ENCODE measurements around the gene EIF5.

Gene EIF5

DNA sequence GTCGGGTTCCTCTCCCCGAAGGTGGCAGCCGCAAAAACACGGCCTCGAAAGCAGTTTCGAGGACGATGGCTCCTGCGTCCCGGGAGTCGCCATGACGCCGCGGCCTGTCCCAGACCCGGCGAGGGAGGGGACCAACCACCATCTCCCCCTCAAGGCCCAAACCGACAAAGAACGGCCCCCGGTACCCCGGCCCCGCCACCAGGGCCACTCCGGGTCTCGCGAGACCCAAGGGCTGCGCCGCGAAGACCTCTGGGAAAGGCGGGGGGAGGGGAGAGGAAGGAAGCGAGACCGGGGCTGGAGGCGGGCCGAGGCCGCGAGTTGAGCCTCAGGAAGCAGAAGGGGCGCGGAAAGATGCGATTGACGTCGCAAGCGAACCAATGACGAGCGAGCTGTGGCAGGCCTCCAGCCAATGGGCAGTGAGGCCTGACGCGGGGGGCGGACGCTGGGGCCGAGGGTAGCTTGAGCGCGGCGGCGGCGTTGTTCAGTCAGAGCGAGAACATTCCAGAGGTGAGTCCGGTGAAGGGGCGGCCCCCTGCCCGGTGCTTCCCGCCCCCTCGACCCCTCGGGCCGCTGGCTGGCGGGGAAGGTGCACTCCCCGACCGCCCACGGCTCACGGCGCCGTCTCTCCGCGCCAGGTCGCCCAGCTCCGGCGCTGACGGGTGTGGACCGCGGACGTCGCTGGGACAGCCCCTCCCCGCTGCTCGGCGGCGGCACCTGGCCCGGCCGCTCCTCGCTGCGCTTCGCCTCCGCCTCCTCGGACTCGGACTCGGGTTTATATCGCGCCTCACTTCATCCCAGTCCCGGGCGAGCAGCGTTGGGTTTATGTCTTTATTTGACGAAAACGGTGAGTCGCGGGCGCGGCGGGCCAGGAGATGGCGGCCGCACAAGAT lies at the start of gene EIF5:
Gene EIF5 (plus strand): TSS at position 484 of the 890 bp plus-strand sequence. CDS start 1,624 bp downstream, outside the sequence.
- DNase-seq, result peak; percentile 100

DNA sequence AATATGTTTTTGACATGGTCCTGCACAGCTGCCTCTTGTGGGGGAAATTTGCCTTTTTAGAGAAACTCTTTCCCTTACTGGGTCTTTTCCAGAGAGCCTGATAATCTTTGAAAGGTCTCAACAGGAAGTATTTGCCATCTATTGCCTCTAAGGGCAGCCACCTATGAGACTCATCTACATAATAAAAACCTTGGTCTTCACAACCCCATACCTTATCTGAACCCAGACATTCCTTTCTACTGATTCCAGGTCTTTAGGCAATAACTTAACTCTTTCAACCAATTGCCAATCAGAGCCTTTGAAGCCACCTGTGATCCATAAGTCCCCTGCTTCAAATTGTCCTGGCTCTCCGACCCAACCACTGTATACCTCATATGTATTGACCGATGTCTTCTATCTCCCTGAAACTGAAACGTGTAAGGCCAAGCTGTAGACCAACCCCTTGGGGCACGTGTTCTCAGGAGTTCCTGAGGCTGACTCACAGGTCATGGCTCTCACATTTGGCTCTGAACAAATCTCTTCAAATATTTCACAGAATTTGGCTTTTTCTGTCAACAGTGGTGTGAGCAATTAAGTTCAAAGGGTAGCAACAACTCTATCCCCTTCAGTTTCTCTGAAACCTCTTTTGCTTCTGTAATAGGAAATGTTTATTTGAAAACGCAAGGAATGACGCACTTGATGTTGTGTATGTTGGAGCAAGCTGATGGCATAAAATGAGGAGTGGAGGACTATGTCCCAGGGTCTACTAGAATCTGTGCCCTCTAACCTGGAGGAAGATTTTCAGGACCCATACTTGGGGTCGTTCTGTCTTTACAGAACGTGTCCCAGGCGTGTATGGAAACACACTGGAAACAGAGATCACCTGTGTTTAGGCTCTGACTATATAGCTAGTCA lies 49.2 kb upstream of the EIF5 start:
- DNase-seq, result no peak

DNA sequence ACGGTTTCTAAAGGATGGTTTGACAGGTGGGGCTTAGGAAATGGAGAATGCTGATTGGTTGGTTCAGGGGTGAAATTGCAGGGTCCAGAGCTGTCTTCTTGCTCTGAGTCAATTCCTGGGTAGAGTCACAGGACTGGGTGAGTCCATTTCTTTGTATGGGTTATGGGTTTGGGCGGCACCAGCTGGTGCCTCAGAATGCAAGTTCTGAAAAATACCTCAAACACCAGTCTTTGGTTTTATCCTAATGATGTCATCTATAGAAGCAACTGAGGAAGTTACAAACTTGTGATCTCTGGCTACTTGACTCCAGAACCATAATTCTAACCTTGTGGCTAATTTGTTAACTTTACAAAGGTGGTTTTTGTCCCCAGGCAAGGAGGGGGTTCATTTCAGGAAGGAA lies 47.6 kb upstream of the EIF5 start:
- no peak for DNase-seq

DNA sequence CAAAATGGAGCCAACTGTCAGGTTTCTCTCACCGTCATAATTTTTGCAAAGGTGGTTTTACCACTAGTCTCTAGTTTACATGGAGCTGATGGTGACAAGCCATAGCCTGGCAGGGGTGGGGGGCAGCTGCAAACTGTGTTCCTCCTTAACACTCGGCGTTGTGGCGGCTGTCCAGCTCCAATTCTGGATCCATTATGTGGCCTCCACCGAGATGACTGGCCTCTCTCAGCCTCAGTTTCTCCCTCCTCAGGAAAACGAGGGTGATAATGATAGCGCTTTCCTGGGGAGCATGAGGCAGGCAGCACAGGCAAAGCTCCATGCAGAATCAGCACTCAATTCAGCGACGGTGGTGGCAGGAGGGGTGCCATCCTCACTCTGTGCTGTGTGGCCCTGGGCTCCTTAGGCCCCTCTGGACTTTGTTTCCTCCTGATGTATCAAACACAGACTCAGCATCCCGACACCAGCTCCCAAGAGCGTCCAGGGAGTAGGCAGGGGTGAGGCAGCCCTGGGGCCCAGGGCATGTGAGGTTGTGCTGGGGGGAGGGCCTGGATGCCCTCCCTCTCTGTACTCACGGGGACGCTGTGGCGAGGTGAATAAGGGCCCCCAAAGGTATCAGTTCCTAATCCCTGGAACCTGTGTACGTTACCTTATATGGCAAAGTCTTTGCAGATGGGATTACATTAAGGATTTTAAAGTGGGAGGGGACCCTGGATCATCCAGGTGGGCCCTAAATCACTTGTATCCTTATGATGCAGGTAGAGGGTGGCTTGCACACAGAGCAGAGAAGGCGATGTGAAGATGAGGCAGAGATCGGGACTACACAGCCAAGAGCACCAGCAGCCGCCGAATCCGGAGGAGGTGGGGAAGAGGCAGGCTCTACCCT lies 46.8 kb upstream of the EIF5 start:
- no peak for DNase-seq

DNA sequence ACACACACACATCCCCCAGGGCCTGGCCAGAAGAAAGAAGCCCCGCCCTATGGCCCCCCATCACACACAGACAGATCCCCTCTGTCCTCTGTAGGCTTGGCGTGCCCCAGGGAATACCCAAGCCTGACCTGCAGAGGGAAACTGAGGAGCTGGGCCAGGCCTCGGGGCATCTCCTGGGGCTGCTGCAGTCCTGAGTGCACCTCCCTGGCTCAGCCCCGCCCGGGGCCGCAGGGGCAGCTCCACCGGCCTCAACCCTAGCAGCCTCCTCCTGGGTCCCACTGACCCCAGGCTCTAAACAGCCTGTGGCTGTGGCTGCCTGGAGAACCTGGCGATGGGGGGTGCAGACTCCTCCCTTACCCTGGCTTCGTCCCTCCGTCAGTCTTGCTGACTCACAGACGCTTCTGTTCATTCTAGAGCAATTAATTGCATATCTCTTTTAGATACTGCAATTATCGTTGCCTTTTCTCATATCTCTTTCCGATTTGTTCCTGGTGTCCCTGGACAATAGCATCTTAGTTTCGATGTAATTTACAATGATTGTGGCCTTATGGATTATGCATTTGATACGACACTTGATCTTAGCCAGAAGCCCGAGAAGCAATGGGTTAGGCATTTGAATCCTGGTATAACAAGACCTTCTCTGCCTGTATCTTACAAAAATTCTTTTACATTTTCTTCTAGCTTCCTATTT lies 45.8 kb upstream of the EIF5 start:
- DNase-seq, result no peak

DNA sequence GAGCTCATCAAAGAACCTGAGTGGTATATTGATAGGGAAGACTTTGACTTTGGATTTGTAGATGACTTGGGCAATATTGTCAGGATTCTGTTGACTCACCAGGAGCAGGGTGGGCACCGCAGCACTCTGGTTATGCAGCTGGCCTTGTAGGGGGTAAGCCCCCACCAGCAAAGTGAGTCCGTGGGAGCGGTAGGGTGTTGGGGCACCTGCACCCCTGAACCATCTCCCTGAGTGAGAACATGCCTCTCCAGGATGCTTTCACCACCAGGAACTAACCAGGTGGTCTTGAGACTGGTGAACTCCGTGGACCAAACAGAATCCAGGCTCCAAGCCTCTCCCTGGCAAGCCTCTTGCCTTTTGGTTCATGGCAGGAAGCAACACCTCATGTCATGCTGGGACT lies 44.0 kb upstream of the EIF5 start:
- DNase-seq, result no peak

DNA sequence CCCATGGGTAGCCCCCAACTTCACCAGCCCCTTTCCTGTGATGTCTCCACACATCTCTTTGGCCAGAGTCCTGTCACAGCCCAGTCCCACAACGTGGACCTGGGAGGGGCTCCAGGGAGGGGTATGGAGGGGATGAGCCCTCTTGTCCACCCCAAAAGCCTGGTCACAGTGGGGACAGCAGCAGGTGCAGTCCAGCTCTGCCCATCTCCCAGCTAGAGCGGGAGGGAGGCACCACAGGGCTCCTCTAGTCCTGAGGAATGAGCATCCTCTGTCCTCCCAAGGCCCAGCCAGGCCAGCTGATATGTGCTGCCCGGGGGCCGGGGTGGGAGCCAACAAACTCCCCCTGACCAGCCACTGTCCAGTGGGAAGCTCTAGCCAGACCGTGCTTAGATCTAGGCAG lies 43.5 kb upstream of the EIF5 start:
- no peak for DNase-seq

DNA sequence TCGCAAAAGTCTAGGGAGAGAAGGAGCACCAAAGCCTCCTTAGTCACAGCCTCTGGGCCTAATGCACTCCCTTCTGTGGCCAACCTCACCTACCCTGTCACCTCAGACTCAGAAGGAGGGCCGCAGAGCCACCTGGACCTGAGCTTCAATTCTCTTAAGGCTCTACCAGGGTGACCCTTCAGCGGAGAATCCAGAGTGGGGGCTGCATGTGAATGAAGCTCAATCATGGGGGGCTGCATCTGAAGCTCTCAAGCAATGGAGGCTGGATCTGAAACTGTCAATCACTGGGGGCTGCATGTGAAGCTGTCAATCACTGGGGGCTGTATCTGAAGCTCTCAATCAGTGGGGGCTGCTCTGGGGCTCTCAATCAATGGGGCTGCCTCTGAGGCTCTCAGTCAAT lies 43.1 kb upstream of the EIF5 start:
- no peak for DNase-seq

DNA sequence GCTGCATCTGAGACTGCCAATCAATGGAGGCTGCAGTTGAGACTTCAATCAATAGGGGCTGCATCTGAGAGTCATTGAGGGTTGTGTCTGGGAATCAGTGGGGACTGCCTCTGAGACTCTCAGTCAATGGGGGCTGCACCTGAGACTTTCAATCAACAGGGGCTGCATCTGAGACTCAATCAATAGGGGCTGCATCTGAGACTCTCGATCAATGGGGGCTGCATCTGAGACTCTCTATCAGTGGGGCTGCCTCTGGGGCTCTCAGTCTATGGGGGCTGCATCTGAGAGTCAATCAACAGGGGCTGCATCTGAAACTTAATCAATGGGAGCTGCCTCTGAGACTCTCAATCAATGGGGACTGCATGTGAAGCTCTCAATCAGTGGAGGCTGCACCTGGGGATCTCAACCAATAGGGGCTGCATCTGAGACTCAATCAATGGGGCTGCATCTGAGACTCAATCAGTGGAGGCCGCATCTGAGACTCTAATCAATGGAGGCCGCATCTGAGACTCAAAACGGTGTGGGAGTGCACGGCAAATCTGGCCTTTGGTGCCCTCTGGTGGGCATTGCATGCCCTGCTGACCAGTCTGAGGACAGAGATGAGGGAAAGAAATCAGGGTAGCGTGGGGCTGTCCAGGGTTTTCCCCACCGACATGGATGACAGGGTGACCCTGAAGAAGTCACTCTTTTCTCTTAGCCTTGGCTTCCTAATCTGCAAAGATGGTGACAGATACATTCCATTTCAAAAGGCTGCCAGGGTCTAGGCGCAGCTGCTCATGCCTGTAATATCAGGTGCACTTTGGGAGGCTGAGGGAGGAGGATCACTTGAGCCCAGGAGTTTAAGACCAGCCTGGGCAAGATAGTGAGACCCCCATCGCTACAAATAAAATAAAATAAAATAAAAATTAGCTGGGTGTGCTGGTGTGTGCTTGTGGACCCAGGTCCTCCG lies 41.3 kb upstream of the EIF5 start:
- DNase-seq, result peak; percentile 90

DNA sequence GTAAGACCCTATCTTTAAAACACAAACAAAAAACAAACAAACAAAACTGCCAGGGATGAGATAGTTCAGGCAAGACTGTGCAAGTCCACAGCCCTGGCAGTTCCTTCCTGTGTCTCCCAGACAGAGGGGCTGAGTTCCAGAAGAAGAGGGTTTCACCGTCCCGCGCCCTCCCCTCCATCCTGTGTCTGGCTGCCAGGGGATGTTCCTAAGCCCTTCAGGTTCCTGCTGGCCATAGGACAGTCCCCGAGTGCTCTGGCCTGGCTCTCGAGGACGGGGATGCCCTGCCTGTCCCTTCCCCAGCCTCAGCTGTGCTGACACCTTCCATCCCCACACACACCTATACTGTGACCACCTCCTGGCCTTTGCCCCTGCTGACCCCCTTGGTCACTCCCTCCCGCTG lies 40.6 kb upstream of the EIF5 start:
- DNase-seq, result no peak

DNA sequence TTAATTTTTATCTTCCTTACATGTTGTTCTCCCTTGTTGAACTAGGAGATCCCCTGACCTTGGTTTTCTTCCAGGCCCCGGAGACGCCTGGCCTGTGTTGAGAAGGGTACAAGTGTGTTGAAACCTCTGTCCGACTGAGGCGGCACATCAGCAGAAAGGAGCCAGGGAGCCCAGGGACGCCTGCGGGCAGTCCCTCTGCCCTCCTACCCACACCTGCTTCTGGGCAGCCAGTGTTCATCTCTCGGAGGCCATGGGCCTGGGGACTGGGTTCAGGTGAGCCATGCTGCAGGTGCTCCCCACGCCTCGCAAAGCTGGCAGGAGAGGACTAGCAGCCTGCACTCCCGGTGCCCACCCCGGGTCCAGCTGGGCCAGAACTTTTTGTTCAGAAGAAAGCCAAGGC lies 39.9 kb upstream of the EIF5 start:
- DNase-seq, result no peak

DNA sequence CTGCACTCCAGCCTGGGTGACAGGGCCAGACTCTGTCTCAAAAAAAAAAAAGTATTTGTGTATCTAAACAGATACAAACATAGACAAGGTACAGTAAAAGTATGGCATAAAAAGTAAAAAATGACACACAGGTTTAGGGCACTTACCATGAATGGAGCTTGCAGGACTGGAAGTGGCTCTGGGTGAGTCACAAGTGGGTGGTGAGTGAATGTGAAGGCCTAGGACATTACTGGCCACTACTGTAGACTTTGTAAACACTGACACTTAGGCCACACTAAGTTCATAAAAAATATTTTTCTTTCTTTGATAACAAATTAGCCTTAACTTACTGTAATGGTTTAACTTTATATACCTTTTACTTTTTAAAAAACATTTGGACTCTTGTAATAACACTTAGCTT lies 38.0 kb upstream of the EIF5 start:
- no peak for DNase-seq

DNA sequence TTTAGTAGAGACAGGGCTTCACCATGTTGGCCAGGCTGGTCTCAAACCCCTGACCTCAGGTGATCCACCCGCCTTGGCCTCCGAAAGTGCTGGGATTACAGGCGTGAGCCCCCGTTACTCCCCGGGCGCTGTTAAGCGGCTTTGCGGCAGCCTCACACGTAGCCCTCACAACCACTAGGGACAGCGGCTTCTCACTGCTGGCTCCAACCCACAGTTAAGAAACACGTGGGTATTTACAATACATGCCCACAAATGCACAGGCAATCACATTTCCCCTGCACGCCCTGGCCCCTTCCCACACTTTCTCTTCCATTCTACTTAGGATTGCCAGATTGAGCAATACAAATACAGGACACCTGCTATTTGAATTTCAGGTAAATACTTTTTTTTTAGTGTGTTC lies 37.0 kb upstream of the EIF5 start:
- peak; percentile 34 for DNase-seq

DNA sequence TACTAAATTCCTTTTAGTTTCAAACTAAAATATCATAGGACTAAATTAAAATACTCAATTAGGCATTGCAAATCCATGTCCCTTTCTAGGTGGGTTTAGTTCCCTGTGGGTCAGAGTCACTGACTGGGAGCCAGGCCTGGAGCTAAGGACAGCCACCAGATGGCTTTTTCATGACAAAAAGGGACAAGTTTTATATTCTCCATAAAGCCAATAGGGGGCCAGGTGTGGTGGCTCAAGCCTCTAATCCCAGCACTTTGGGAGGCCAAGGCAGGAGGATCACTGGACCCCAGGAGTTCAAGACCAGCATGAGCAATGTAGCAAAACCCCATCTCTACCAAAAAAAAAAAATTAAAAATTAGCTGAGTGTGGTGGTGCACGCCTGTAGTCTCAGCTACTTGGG lies 35.4 kb upstream of the EIF5 start:
- peak; percentile 30 for DNase-seq

DNA sequence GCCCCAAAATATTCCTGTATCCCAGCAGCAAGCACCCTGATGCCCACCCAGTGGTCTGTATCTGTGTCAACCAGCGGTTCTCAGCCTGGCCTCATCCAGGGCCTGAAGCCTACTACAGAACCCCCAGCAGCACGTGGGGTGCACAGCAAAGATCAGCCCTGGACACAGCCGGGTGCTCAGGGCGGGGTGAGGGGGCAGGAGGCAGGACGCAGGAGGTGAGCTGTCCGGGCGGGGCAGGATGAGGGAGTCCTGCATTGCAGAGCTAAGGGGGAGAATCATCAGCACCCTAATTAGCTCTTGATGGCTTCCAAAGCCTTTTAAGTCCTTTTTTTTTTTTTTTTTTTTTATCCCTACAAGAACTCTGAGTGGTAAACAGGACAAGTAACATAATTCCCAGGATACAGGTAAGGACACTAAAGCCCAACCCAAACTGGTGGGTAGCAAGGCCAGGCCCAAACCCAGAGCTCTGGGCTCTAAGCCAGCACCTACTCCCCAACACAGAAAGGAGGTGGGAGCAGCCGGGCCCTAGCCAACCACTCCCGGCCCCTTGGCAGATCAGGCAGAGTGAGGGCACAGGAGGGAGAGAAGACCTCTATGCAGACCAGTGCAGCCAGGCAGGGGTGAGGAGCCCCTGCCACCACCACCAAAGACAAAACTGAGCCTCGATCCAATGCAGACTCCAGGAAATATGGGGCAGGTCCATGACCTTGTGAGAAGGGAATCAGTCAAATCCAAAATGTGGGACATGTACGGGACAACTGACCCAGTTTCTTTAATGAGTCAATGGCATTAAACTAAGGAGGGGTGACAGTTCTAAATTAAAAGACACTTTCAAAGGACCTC lies 32.3 kb upstream of the EIF5 start:
- DNase-seq, result no peak

DNA sequence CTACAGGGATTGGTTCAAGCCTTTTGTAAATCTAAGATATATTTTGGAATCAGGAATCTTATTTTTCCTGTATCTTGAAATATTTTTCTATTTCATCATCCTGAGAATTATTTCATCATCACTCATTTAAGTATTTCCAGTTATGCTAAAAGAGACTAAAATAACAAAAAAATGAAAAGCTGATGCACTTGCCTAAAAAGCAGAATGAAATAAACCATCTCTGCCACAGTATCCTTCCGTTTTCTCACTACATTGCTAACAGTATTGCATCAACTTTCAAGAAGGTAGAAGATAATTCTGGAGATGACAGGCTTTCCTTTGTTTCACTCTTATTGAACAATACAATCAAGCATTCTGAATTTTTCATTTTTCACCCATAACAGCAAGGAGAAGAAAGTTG lies 31.1 kb upstream of the EIF5 start:
- DNase-seq, result no peak

DNA sequence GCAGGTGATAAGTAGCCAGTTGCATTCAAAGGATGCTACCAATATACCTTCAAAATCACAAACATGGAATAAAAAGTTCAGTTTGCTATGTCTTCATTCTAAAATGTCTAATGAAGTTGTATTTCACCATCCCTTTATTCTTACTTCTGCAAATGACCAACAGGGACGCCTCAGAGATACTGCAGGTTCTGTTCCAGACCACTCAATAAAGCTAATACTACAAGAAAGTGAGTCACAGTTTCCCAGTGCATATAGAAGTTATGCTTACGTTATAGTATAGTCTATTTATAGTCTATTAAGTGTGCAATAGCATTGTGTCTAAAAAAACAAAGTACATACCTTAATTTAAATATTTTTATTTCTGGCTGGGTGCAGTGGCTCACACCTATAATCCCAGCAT lies 29.3 kb upstream of the EIF5 start:
- no peak for DNase-seq

DNA sequence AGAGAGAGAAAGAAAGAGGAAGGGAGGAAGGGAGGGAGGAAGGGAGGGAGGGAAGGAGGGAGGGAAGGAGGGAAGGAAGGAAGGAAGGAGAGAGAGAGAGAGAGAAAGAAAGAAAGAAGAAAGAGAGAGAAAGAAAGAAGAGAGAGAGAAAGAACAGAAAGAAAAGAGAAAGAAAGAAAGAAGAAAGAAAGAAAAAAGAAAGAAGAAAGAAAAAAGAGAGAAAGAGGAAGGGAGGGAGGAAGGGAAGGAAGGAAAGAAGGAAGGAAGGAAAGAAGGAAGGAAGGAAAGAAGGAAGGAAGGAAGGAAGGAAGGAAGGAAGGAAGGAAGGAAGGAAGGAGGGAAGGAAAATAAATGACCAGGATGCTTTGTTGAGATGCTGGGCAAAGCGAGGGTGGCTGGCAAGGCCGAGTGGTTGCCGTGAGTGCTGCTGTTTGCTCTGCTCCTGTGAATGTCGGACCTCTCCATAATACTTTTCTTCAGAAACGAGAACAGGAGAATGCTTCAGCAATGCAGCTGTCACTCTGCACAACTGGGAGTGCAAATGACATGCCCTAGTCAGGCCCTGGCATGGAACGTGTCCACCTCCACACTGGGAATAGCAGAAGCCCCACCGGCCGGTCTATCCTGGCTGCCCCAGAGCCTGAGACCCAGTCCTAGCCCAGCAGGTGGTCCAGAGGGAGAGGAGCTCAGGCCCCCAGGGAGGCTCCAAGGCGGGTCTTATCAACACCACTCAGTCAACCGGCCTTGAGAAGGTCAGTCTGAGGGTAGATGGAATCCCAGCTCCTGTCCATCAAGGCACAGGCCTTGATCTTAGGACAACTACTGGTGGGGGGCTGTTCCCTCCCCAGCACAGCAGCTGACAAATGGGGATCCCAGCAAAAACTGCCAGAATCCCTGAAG lies 25.1 kb upstream of the EIF5 start:
- peak; percentile 22 for DNase-seq

DNA sequence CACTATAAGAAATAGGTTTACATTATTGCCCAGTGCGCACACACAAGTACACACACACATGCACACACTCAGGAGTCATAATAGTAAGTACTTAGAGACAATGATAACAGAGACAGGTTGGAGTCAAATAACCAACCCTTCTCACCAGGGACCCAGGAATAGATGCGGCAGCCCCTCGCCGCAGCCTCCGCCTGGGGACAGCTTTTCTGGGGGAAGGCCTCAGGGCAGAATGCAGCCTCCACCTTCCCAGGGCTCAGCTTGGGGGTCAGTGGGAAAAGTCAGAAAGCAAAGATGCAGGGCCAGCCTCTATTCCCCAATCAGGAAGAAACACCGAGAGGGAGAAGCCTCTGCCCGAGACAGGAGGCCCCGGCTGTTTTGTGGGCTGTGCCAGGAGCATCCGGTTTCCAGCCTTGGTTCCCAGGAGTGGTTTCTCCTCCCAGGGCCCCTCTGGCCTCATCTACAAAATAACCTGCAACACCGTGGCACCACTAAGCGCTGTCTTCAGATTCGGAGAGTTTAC lies 23.4 kb upstream of the EIF5 start:
- DNase-seq, result peak; percentile 43

Measured in activated effector memory CD4-positive, alpha-beta T cell treated with anti-CD3 and anti-CD28 coated beads, Interleukin-2, amount 50 U/mL, for 16 hours (primary cell).